Stimulated activated CD8-positive, alpha-beta memory T cell treated with anti-CD3 and anti-CD28 coated beads, Interleukin-12 subunit alpha, Interleukin-12 subunit beta, amount 100 ng/mL, for 24 hours (primary cell): ENCODE results near the gene TNFRSF13B.
"Not testable (repeated sequence)": the region's sequence is repeated elsewhere in the genome, so short reads cannot be mapped to it uniquely, and the experiment has no call there.

Source experiments
- DNase-seq: peaks from one replicate; pipeline ENCODE4 v3.0.0-alpha.2; 2020; ENCODE audit errors: extremely low read depth

The TNFRSF13B gene

GRCh38 chr17:16909472-16910246, 62.3 kb downstream of the TNFRSF13B start:
- DNase-seq: no peak

- no peak for DNase-seq
Measured at GRCh38 chr17:16908273-16908672, 63.6 kb downstream of the TNFRSF13B start.

GRCh38 chr17:16906680-16907079, 65.2 kb downstream of the TNFRSF13B start:
- DNase-seq: no peak

GRCh38 chr17:16905593-16906191, 66.2 kb downstream of the TNFRSF13B start:
- DNase-seq: no peak

- DNase-seq: not testable (repeated sequence)
Measured at GRCh38 chr17:16903070-16903469, 68.8 kb downstream of the TNFRSF13B start.

- no peak for DNase-seq
Measured at GRCh38 chr17:16900288-16900882, 71.5 kb downstream of the TNFRSF13B start.

- DNase-seq: not testable (repeated sequence)
Measured at GRCh38 chr17:16897211-16897896, 74.6 kb downstream of the TNFRSF13B start.

GRCh38 chr17:16896235-16896634, 75.7 kb downstream of the TNFRSF13B start:
- DNase-seq: not testable (repeated sequence)

- not testable (repeated sequence) for DNase-seq
Measured at GRCh38 chr17:16893527-16893926, 78.4 kb downstream of the TNFRSF13B start.

- DNase-seq: not testable (repeated sequence)
Measured at GRCh38 chr17:16892876-16893454, 79.0 kb downstream of the TNFRSF13B start.

- no peak for DNase-seq
Measured at GRCh38 chr17:16889088-16889465, 82.8 kb downstream of the TNFRSF13B start.
